OCI-LY7 (cell line): ENCODE results near the gene USP4. TPM values are rescaled to one million over a fixed set of nuclear protein-coding genes. Genes with fewer than 3 reads are reported as not detected.

Experiments
- BruUV-seq: library from RNA; stranded (reverse); fragments of 400-500 nt; replicated peaks from 2 replicates; lab custom pipeline; 2021; lab: Mats Ljungman, UMichigan
- CTCF ChIA-PET: fragments of 300-600 bp; sonication (Branson Sonifier 250); formaldehyde crosslinking; loops from one replicate; lab custom pipeline; 2022; ENCODE audit warnings: antibody characterized with exemption; ENCODE audit not compliant: unreplicated experiment; lab: Charles Lee
- POLR2A ChIA-PET: fragments of 300-600 bp; sonication (Branson Sonifier 250); formaldehyde crosslinking; loops from one replicate; lab custom pipeline; 2022; ENCODE audit warnings: antibody characterized with exemption; lab: Charles Lee
- DNase-seq: peaks from one replicate; pipeline ENCODE4 v3.0.0-alpha.2; 2015; ENCODE audit warnings: low spot score
- H2AFZ ChIP-seq: fragments of 200-600 bp; sonication (generic), shearing (Covaris generic); 2 replicates; pipeline ENCODE4 v1.6.1; 2014; ENCODE audit warnings: mild to moderate bottlenecking, antibody characterized with exemption, low read length, moderate library complexity
- H3K27ac ChIP-seq: fragments of 200-600 bp; sonication (generic); 2 replicates; pipeline ENCODE4 v1.5.1; 2014; ENCODE audit warnings: mixed run types, low read depth, mild to moderate bottlenecking, moderate library complexity, low read length, inconsistent platforms; ENCODE audit not compliant: poor library complexity, severe bottlenecking
- H3K36me3 ChIP-seq: fragments of 200-600 bp; sonication (generic); 2 replicates; pipeline ENCODE4 v1.6.1; 2014; ENCODE audit warnings: mild to moderate bottlenecking, antibody characterized with exemption, low read length, moderate library complexity, mixed read lengths; ENCODE audit not compliant: insufficient read depth
- H3K4me1 ChIP-seq: fragments of 200-600 bp; sonication (generic); 2 replicates; pipeline ENCODE4 v1.5.1; 2014; ENCODE audit warnings: mild to moderate bottlenecking, low read length; ENCODE audit not compliant: insufficient read depth, poor library complexity, severe bottlenecking
- H3K4me2 ChIP-seq: fragments of 200-600 bp; sonication (generic); 2 replicates; pipeline ENCODE4 v1.6.1; 2014; ENCODE audit warnings: mild to moderate bottlenecking, low read length
- H3K4me3 ChIP-seq: fragments of 200-600 bp; sonication (generic); 2 replicates; pipeline ENCODE4 v1.5.1; 2014; ENCODE audit warnings: mild to moderate bottlenecking, low read depth, low read length; ENCODE audit not compliant: poor library complexity, severe bottlenecking
- H3K79me2 ChIP-seq: fragments of 200-600 bp; sonication (generic); 2 replicates; pipeline ENCODE4 v1.6.1; 2016; ENCODE audit warnings: low read depth, mild to moderate bottlenecking, low read length, moderate library complexity, mixed read lengths; ENCODE audit not compliant: insufficient read depth
- H3K9me2 ChIP-seq: fragments of 200-600 bp; sonication (generic); 2 replicates; pipeline ENCODE4 v1.6.1; 2016; ENCODE audit warnings: mild to moderate bottlenecking, low read length, mixed read lengths; ENCODE audit not compliant: insufficient read depth
- H3K9me3 ChIP-seq: fragments of 200-600 bp; sonication (generic); 2 replicates; pipeline ENCODE4 v1.6.1; 2014; ENCODE audit warnings: mild to moderate bottlenecking, mixed run types, low read length, mixed read lengths
- H4K20me1 ChIP-seq: fragments of 200-600 bp; sonication (generic); 2 replicates; pipeline ENCODE4 v1.6.1; 2014; ENCODE audit warnings: mild to moderate bottlenecking, antibody characterized with exemption, low read length, moderate library complexity, mixed read lengths; ENCODE audit not compliant: insufficient read depth
- EZH2phosphoT487 ChIP-seq: fragments of 200-600 bp; sonication (generic); IDR thresholded peaks from 2 replicates; pipeline ENCODE4 v1.6.1; 2018; ENCODE audit warnings: low read depth, borderline replicate concordance, mild to moderate bottlenecking, mixed run types, antibody characterized with exemption, low read length, moderate library complexity, mixed read lengths
- intact Hi-C: fragments of 100-400 bp; cut with micrococcal nuclease; formaldehyde crosslinking; loops from one replicate; pipeline ENCODE4 v1.10.0; 2022; ENCODE audit not compliant: unreplicated experiment
- total RNA-seq, 2 experiments: library from RNA; depleted of rRNA in 1 of 2; stranded (reverse); fragments of >200 nt in 1 of 2; shearing (Covaris generic) in 1 of 2; gene quantifications; 2 replicates each; pipeline ENCODE4 v1.2.3, GENCODE V29; 2014 to 2022
- TF ChIP-seq, protein P1 (sequence below): fragments of 200-600 bp; sonication (generic); conservative IDR thresholded peaks from 2 replicates; pipeline ENCODE4 v1.5.1; 2014; ENCODE audit warnings: mild to moderate bottlenecking, antibody characterized with exemption, low read length, moderate library complexity, mixed read lengths

USP4 gene
- total RNA-seq, 2 experiments from 2014 or later = 28.6 to 74.6 TPM

DNA sequence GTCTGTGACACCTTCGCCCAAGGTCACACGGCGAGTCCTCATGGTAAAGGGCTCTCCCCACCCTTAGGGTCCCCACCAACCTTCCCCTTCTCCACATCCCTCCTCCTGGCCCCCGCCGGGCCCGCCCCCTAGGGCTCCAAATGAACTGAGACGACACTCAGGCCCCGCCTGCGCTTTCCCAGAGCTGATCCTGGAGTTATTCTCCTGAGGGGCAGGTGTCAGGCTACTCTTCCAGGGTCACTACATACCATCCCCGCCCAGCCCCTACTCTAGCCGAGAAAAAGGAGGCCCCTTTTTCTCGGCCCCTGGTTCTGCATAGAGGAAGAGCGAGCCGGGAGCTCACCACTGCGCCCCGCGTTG is 292 bp downstream of the USP4 start:
- no TSS peak for BruUV-seq
- POLR2A ChIA-PET = interaction anchor here (0.6 to 3.1 kb wide), 17 partner anchors 13 to 430 kb away, joined by 3 to 18 read pairs (median 3); partner anchors contain the start of genes GPX1, NICN1, RHOA and TCTA
- intact Hi-C loops = no loop called here

DNA sequence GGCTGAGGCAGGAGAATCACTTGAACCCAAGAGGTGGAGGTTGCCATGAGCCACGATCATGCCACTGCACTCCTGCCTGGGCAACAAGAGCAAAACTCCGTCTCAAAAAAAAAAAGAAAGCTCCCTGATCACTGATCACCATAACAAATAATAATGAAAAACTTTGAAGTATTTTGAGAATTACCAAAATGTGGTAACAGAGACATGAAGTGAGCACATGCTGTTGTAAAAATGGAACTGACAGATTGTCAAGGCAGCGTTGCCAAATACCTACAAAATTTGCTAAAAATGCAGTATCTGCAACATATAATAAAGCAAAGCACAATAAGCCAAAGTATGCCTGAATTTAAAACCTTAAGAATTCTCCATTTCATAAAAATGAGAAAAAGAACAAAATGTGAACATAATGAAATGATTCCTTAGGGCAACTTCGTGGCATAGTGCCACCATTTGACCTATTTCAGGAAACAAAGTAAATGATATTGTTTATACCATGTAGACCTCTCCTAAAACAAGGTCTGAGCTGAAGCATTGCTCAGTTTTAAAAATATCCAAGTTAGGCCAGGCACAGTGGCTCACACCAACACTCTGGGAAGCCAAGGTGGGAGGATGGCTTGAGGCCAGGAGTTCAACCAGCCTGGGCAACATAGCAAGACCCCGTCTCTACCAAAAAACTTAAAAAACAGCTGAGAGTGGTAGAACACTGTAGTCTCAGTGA is 5.8 kb downstream of the USP4 start:
- no peaks in the 10 kb centered on the region for H4K20me1 ChIP-seq
- DNase-seq = no peak
- intact Hi-C loops = no loop called here
- H3K9me2 ChIP-seq = no peaks in the 10 kb centered on the region
- H3K79me2 ChIP-seq = peaks cover 25% of the 10 kb centered on the region
- ChIA-PET CTCF (no interaction called here), POLR2A (no interaction called here)
- H3K4me2 ChIP-seq = no peak overlapping the region
- H3K9me3 ChIP-seq = no peaks in the 10 kb centered on the region
- H3K27ac ChIP-seq = no peak overlapping the region
- no TSS peak for BruUV-seq
- H3K4me3 ChIP-seq = no peak overlapping the region
- H3K36me3 ChIP-seq = peaks cover 76% of the 10 kb centered on the region
- peaks cover 11% of the 10 kb centered on the region for H3K4me1 ChIP-seq
- H2AFZ ChIP-seq = no peak overlapping the region
- no peak for TF ChIP-seq EZH2phosphoT487
- TF ChIP-seq, protein P1, sequence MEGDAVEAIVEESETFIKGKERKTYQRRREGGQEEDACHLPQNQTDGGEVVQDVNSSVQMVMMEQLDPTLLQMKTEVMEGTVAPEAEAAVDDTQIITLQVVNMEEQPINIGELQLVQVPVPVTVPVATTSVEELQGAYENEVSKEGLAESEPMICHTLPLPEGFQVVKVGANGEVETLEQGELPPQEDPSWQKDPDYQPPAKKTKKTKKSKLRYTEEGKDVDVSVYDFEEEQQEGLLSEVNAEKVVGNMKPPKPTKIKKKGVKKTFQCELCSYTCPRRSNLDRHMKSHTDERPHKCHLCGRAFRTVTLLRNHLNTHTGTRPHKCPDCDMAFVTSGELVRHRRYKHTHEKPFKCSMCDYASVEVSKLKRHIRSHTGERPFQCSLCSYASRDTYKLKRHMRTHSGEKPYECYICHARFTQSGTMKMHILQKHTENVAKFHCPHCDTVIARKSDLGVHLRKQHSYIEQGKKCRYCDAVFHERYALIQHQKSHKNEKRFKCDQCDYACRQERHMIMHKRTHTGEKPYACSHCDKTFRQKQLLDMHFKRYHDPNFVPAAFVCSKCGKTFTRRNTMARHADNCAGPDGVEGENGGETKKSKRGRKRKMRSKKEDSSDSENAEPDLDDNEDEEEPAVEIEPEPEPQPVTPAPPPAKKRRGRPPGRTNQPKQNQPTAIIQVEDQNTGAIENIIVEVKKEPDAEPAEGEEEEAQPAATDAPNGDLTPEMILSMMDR = no peak

More for the DNA sequence above, 292 bp downstream of the USP4 start:
- peaks cover 59% of the 10 kb centered on the region for H3K4me1 ChIP-seq
- no peaks in the 10 kb centered on the region for H3K9me2 ChIP-seq
- peak overlapping the region; percentile 85 for H3K4me2 ChIP-seq
- peak overlapping the region; percentile 97 for H3K4me3 ChIP-seq
- H2AFZ ChIP-seq = peak overlapping the region; percentile 72
- H3K36me3 ChIP-seq = peaks cover 22% of the 10 kb centered on the region
- H3K27ac ChIP-seq = peak overlapping the region; percentile 97
- TF ChIP-seq, protein P1 = no peak
- TF ChIP-seq EZH2phosphoT487 = no peak
- H4K20me1 ChIP-seq = no peaks in the 10 kb centered on the region
- DNase-seq = no peak
- peaks cover 32% of the 10 kb centered on the region for H3K79me2 ChIP-seq
- CTCF ChIA-PET = interaction anchor here (0.6 to 1.5 kb wide), 8 partner anchors 13 to 415 kb away, joined by 3 to 5 read pairs (median 3); no protein-coding TSS in a partner anchor
- H3K9me3 ChIP-seq = no peaks in the 10 kb centered on the region

DNA sequence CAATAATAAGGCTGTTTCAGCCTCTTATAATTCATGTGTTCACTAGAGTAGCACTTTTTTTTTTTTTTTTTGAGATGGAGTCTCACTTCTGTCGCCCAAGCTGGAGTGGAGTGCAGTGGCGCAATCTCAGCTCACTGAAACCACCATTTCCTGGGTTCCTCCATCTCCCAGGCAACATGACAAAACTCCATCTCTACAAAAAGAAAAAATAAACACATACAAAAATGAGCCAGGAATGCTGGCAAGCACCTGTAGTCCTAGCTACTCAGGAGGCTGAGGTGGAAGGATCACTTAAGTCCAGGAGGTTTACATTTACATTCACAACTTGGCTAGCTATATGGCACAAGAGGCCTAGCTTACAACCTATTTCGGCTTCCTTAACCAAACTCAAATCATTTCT is 6.8 kb downstream of the USP4 start:
- Histone ChIP-seq H3K36me3 (peaks cover 80% of the 10 kb centered on the region), H3K27ac (no peak overlapping the region), H4K20me1 (no peaks in the 10 kb centered on the region), H3K9me2 (no peaks in the 10 kb centered on the region), H3K4me2 (no peak overlapping the region), H3K4me3 (no peak overlapping the region), H3K79me2 (peaks cover 15% of the 10 kb centered on the region), H2AFZ (no peak overlapping the region), H3K9me3 (no peaks in the 10 kb centered on the region), H3K4me1 (peaks cover 2% of the 10 kb centered on the region)
- intact Hi-C loops = no loop called here
- BruUV-seq = TSS peak; percentile 33
- POLR2A ChIA-PET = interaction anchor here (0.6 to 0.9 kb wide), 4 partner anchors 8 to 299 kb away, joined by 3 to 4 read pairs (median 3); no protein-coding TSS in a partner anchor
- TF ChIP-seq EZH2phosphoT487 = no peak
- TF ChIP-seq, protein P1 = no peak
- CTCF ChIA-PET = interaction anchor here (0.5 kb wide), 1 partner anchor 59 kb away, joined by 3 read pairs; no protein-coding TSS in a partner anchor
- no peak for DNase-seq
